ENCODE measurements around the gene KAT2B. TPM values are rescaled to one million over a fixed set of nuclear protein-coding genes. Genes with fewer than 3 reads are reported as not detected.
A peak's percentile ranks its signal among the peaks of the same experiment; 100 is the strongest.

Gene KAT2B
- total and polyA plus RNA-seq, 8 donors = 3.8 to 208 (median 20.3) TPM

- intact Hi-C loops (cut with DNase I; ENCODE audit: low total_unique reads) = no loop called here
- 61 to 80% (median 69%) methylated on average over 2 of the region's 2 CpGs for WGBS, 5 donors
Observed at GRCh38 chr3:20091331-20092047, 51.2 kb downstream of the KAT2B start.

GRCh38 chr3:20095470-20095869, 55.2 kb downstream of the KAT2B start:
- no peak for DNase-seq
- TF ChIP-seq POLR2AphosphoS5 (IDR thresholded peaks at IDR 0.05) (no peak), POLR2A (IDR thresholded peaks at IDR 0.05) (no peak), EP300 (IDR thresholded peaks at IDR 0.05) (no peak), CTCF (IDR thresholded peaks at IDR 0.05) (no peak)
- H3K4me1 ChIP-seq = peaks cover 4 to 29% (median 13%) of the 10 kb centered on the region in 4 donors
- no peak overlapping the region for H3K4me3 ChIP-seq
- H3K9me3 ChIP-seq = no peaks in the 10 kb centered on the region
- intact Hi-C loops (cut with DNase I; ENCODE audit: low total_unique reads) = no loop called here
- H3K27me3 ChIP-seq = no peaks in the 10 kb centered on the region
- H3K27ac ChIP-seq = no peak overlapping the region
- WGBS, 5 donors = 91 to 96% (median 95%) methylated on average over 4 of the region's 4 CpGs
- H3K36me3 ChIP-seq = peaks cover 0 to 38% (median 16%) of the 10 kb centered on the region in 4 donors

More at GRCh38 chr3:20091331-20092047, 51.2 kb downstream of the KAT2B start:
- peaks cover 0 to 7% (median 3%) of the 10 kb centered on the region in 4 donors for H3K4me1 ChIP-seq
- H3K27ac ChIP-seq = no peak overlapping the region
- no peak for DNase-seq
- peaks cover 0 to 27% (median 15%) of the 10 kb centered on the region in 4 donors for H3K36me3 ChIP-seq
- no peaks in the 10 kb centered on the region for H3K27me3 ChIP-seq
- no peak for TF ChIP-seq CTCF (IDR thresholded peaks at IDR 0.05)
- H3K9me3 ChIP-seq = peaks cover 0 to 11% (median 7%) of the 10 kb centered on the region in 4 donors
- H3K4me3 ChIP-seq = no peak overlapping the region

GRCh38 chr3:20096135-20096685, 56.0 kb downstream of the KAT2B start:
- peak overlapping the region in 2 of 5 donors; percentile 25 to 45 for H3K27ac ChIP-seq
- H3K4me3 ChIP-seq = no peak overlapping the region
- H3K4me1 ChIP-seq = peaks cover 4 to 29% (median 13%) of the 10 kb centered on the region in 4 donors
- 65 to 70% (median 67%) methylated on average over 3 of the region's 3 CpGs for WGBS, 5 donors
- no peak for DNase-seq
- intact Hi-C loops (cut with DNase I; ENCODE audit: low total_unique reads) = no loop called here
- H3K36me3 ChIP-seq = peaks cover 0 to 38% (median 18%) of the 10 kb centered on the region in 4 donors
- no peaks in the 10 kb centered on the region for H3K27me3 ChIP-seq
- no peak for TF ChIP-seq POLR2A (IDR thresholded peaks at IDR 0.05)
- no peak for TF ChIP-seq CTCF (IDR thresholded peaks at IDR 0.05)
- no peak for TF ChIP-seq POLR2AphosphoS5 (IDR thresholded peaks at IDR 0.05)
- no peak for TF ChIP-seq EP300 (IDR thresholded peaks at IDR 0.05)
- no peaks in the 10 kb centered on the region for H3K9me3 ChIP-seq

GRCh38 chr3:20097015-20097414, 56.8 kb downstream of the KAT2B start:
- Histone ChIP-seq H3K36me3 (peaks cover 0 to 44% (median 23%) of the 10 kb centered on the region in 4 donors), H3K4me1 (peaks cover 4 to 29% (median 13%) of the 10 kb centered on the region in 4 donors), H3K27me3 (no peaks in the 10 kb centered on the region), H3K4me3 (no peak overlapping the region), H3K27ac (peak overlapping the region in 2 of 5 donors; percentile 25 to 45), H3K9me3 (no peaks in the 10 kb centered on the region)
- intact Hi-C loops (cut with DNase I; ENCODE audit: low total_unique reads) = no loop called here
- no peak for TF ChIP-seq CTCF (IDR thresholded peaks at IDR 0.05)
- TF ChIP-seq EP300 (IDR thresholded peaks at IDR 0.05) = no peak
- TF ChIP-seq POLR2A (IDR thresholded peaks at IDR 0.05) = no peak
- TF ChIP-seq POLR2AphosphoS5 (IDR thresholded peaks at IDR 0.05) = no peak
- peak in 1 of 2 donors; percentile 61 for DNase-seq
- WGBS, 5 donors = 25 to 40% (median 35%) methylated on average over 1 of the region's 1 CpG
